Measurements from ENCODE around the gene RFX8.
"Not testable (repeated sequence)": the region's sequence is repeated elsewhere in the genome, so short reads cannot be mapped to it uniquely, and the experiment has no call there.

The RFX8 gene

DNA sequence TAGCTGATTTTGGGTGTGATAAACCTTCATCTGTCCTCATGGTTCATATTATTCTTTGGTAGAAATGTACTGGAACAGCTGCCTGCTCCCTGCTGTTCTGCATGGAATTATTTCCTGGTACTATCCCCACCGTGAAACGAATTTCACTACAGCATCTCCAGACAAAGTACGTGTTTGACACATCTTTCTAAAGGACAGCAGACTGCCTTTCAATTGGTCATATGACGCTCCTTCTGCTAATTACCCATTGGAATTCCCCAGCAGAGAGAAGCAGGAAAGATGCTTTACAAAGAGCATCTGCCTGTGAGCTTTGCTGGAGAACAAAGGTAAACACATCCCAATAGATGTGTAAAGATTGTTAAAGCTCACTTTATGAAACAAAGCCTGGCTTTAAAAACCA, 4.4 kb upstream of the RFX8 start:
- no peak for TF ChIP-seq JUND (IDR thresholded peaks at IDR 0.05; ENCODE audit: low read depth)
- in situ Hi-C loops (cut with HindIII; ENCODE audit: low pct_unique_long_range_greater_than_20kb, low sequenced_read_pairs) = no loop called here
- no peak for DNase-seq (ENCODE audit: low read depth in 1 of 2, low spot score in 1 of 2)

DNA sequence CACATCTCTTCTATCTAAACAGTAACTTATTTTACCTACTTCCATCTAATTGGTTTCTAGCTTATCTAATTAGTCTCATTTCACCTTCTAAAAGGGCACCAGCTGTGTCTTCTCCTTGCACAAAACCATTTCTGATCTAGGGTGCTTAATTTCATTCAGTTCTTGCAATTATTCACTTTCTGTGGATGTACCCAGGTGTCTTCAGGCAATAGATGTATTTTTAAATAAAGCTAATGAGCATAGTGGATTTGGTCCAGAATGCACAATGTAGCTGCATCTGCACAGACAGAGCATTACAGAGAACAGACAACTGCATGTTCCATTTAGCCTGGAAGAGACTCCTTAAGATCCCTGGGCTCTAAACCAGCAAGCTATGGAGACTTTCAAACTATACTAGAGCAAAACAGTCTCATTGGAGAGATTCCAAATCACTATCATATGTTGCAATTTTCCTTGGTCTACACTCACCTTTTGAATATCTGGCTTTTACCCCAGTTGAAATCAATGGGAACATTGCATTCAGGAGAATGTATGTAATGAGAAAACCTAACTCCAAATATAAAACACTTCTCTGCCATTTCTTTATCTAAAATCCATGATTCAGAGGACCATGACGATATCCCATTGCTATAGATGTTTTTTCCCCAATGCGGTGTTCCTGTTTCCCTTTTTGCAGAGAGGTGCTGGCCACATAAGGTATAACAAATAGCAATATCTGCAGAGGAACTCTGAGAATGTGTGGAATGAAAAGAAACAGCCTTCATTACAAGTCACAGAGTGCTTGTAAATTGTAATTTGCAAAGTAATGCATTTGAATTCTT, 3.5 kb upstream of the RFX8 start:
- DNase-seq (ENCODE audit: low read depth in 1 of 2, low spot score in 1 of 2) = no peak
- no peak for TF ChIP-seq JUND (IDR thresholded peaks at IDR 0.05; ENCODE audit: low read depth)
- in situ Hi-C loops (cut with HindIII; ENCODE audit: low pct_unique_long_range_greater_than_20kb, low sequenced_read_pairs) = no loop called here

DNA sequence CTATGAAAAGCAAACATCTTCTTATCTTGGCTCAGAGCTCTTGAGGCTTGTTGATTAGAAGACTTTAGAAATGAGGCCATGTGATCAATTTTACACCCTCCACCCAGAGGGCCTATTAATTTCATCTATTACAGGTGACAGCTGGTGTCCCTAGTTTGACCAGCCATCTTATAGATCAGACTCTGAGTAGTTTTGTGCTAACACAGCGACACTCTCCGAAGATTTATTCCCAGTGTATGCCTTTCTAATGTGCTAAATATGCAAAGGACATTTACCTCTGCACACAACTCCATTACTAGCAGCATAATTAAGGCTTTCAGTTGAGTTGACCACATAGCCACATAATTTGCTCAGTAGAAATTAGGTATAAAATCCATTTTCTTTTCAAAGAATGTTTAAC, 2.6 kb upstream of the RFX8 start:
- in situ Hi-C loops (cut with HindIII; ENCODE audit: low pct_unique_long_range_greater_than_20kb, low sequenced_read_pairs) = no loop called here
- no peak for TF ChIP-seq JUND (IDR thresholded peaks at IDR 0.05; ENCODE audit: low read depth)
- DNase-seq (ENCODE audit: low read depth in 1 of 2, low spot score in 1 of 2) = no peak

DNA sequence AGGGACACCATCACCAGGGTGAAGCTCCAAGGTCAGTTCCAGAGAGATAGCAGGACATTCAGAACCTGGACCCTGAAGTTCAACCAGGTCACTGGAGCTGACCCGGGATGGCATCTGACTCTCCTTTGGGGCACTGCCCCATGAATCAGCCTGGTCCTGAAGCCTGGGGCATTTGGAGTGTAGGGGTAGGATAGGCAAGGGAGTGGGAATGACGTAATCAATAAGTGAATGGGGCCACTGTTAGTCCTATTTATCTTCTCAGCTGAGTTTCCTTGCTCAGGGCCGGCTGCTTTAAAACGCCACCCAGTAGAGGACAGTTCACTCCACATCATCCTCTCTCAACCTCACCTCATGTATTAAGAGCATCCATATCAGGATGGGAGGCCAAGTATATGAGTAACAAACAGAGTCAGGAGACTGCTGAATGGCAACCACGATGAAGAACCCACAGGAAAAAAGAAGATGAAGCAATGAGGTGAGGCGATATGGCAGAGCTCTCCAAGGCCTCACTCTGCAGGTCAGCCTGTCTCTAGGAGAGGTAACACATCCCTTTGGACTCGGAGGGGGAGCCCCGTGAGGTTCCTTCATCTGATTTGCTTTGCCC, 1.8 kb upstream of the RFX8 start:
- in situ Hi-C loops (cut with HindIII; ENCODE audit: low pct_unique_long_range_greater_than_20kb, low sequenced_read_pairs) = no loop called here
- TF ChIP-seq JUND (IDR thresholded peaks at IDR 0.05; ENCODE audit: low read depth) = no peak
- DNase-seq (ENCODE audit: low read depth in 1 of 2, low spot score in 1 of 2) = no peak

DNA sequence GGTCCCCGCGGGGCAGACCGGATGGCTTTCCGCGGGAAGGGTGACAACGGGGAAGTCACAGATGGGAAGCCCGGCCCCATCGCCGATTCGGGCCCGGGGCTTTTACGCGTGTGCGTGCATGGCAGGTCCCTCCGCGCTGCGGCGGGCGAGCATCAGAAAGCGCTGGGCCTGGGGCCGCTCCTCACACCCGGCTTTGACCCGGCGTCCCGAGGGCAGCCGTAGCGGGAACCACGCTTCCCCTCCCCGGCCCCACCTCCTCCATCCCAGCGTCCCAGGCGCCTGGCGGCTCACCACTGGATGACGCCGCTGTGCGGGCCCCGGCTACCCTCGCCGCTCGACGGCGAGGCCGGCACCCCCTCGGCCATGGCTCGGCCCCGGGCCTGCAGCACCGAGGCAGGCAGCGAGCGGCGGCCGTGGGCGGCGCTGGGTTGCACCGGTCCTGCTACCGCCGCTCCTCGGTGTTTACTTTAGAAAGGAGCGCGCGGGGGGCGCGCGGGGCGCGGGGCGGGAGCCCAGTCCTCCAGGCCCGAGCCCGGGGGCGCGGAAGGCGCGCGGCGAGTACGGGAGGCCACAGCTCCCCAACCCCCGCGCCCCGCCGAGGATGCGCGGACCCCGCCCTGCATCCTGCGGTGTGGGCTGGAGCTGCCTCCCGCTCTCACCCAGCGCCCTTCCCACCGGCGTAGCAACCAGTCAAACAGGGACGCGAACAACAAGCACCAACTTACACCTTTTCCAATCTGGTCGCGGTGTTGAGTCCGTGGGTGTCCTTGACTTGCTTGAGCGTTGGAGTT, 806 bp downstream of the RFX8 start:
- no peak for DNase-seq (ENCODE audit: low read depth in 1 of 2, low spot score in 1 of 2)
- in situ Hi-C loops (cut with HindIII; ENCODE audit: low pct_unique_long_range_greater_than_20kb, low sequenced_read_pairs) = no loop called here
- TF ChIP-seq JUND (IDR thresholded peaks at IDR 0.05; ENCODE audit: low read depth) = no peak

DNA sequence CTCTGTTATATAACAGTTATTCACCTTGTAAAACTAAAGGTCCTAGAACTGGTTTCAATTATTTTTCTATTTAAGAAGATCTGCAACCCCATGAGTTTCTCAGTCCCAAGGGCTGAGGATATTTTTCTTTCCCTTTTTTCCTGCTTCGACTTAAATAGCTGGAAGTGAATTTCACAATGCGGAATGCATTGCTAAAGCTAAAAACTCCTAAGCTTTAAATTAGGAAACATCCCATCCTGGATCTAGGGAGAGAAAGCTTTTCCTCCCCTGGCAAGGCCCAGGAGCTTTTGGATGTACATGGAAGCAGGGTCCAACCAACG, 1.4 kb downstream of the RFX8 start:
- DNase-seq (ENCODE audit: low read depth in 1 of 2, low spot score in 1 of 2) = no peak
- in situ Hi-C loops (cut with HindIII; ENCODE audit: low pct_unique_long_range_greater_than_20kb, low sequenced_read_pairs) = no loop called here
- no peak for TF ChIP-seq JUND (IDR thresholded peaks at IDR 0.05; ENCODE audit: low read depth)

DNA sequence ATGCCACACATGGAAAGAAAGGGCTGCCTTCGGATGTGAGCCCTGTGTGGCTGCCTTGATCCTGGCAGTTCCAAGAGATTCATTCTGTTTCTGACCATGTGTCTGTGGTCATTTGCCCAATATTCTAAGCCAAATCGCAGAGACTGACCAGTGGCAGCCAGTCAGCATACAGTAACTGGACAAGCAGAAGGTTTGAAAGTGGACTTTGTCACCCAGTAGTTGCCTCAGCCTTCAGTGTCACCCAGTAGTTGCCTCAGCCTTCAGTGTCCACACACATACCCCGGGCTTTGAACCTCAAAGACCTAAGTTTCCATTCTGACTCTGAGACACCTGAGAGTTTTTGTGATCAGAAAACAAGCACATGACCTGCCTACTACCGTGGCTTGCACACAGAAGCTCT, 5.0 kb downstream of the RFX8 start:
- no peak for DNase-seq (ENCODE audit: low read depth in 1 of 2, low spot score in 1 of 2)
- no peak for TF ChIP-seq JUND (IDR thresholded peaks at IDR 0.05; ENCODE audit: low read depth)
- in situ Hi-C loops (cut with HindIII; ENCODE audit: low pct_unique_long_range_greater_than_20kb, low sequenced_read_pairs) = no loop called here

DNA sequence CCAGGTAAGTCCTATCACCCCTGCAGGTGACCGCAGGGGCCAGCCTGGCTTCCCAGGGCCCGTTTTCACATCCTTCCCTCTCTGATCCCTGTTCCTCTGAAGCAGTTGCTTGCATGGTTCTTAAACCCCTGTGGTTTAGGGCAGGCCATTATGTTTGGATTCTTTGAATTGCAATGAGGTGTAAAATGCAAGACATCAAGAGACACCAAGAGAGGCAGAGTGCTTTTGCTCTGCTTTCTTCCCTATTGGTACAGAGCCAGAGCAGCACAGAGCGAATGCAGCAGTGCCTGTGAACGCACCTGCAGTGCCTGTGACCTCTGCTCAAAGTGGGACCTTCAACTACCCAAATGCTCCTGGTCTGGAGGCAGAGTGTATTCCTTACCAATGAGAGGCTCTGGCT, 7.6 kb downstream of the RFX8 start:
- DNase-seq (ENCODE audit: low read depth in 1 of 2, low spot score in 1 of 2) = no peak
- in situ Hi-C loops (cut with HindIII; ENCODE audit: low pct_unique_long_range_greater_than_20kb, low sequenced_read_pairs) = no loop called here
- no peak for TF ChIP-seq JUND (IDR thresholded peaks at IDR 0.05; ENCODE audit: low read depth)

DNA sequence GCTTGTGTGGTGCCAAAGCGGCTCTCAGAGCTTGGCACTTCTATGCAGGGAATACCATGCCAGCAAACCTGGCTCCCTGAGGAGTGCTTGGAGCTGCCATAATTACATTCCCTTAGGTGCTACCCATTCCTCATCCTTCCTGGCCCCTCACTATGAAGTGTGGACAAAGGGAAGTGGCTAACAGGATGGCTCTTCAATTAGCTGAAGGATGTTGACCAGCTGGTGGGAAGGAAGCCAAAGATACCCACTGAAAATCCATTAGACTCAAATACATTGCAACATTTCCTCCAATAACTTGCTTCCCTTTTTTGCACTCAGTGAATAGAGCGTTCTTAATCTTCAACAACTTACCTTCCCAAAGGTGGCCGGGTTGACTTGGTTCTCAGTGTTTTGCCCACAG, 8.5 kb downstream of the RFX8 start:
- DNase-seq (ENCODE audit: low read depth in 1 of 2, low spot score in 1 of 2) = no peak
- TF ChIP-seq JUND (IDR thresholded peaks at IDR 0.05; ENCODE audit: low read depth) = no peak
- in situ Hi-C loops (cut with HindIII; ENCODE audit: low pct_unique_long_range_greater_than_20kb, low sequenced_read_pairs) = no loop called here

DNA sequence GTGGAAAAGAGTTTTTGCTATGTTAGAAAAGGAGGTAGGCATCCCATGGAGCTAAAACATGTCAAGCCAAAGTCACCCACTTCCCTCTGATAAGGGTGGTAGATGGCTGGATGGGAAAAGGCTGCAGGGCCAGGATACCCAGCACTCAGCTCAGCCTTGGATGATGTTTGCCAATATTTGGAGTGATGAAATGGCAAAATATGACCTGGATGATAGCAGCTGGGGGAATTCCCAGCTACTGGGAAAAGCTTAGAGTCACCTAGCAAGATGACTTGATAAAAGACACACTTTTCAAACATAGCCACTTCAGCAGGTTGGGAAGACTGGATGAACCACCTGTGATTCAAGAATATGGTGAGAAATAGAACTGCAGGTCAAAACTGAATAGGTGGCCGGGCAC, 10.1 kb downstream of the RFX8 start:
- TF ChIP-seq JUND (IDR thresholded peaks at IDR 0.05; ENCODE audit: low read depth) = no peak
- no peak for DNase-seq (ENCODE audit: low read depth in 1 of 2, low spot score in 1 of 2)
- in situ Hi-C loops (cut with HindIII; ENCODE audit: low pct_unique_long_range_greater_than_20kb, low sequenced_read_pairs) = no loop called here

DNA sequence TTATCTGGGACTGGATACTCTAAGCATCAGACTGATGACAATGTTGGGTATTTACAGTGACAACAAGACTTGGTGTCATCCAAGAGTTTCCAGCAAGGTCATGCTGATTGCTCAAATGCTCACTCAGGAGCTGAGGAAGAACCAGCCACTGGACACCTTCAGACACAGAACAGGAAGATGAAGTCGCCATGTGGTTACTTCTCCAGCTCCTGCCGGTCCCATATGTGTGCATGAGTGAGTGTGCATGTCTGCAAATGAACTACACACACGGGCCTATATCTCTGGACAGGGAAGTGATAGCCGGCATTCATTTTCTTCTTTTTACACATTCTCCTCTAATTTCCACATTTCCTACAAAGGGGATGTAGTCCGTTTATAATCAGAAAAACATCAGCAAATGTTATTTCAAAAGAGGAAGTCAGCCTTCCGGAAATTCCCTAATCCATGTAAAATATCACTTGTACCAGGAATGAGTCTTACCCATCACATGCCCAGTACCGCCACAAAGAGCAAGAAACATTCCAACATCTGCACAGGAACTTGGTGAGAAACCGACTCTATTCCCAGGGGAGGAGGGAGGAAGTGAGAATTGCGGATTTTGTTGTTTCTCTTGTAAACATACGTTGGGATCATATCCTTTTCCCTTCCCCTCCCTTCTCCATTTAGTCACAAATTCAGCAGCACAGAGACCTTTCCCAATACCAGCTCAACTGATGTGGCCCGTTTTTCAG, 10.8 kb downstream of the RFX8 start:
- DNase-seq (ENCODE audit: low read depth in 1 of 2, low spot score in 1 of 2) = no peak
- no peak for TF ChIP-seq JUND (IDR thresholded peaks at IDR 0.05; ENCODE audit: low read depth)
- in situ Hi-C loops (cut with HindIII; ENCODE audit: low pct_unique_long_range_greater_than_20kb, low sequenced_read_pairs) = no loop called here

DNA sequence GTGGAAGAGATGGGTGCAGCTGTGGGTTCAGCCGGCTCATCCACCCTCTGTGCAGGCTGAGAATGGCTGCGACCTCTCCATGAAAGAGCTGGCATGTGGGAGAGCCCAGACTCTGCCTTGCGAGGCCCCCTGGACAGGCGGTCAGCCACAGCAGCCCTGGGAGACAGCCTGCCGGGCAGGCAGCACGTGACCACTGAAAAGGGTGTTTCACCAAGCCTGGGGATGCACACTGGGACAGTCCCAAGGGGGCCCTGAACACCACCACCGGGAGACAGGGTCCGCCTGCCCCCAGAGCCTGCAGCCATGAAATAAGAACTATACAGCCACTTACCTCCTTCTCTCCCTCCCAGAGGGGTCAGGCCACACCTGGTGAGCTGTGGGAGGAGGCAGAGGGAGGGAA, 11.5 kb downstream of the RFX8 start:
- DNase-seq (ENCODE audit: low read depth in 1 of 2, low spot score in 1 of 2) = no peak
- in situ Hi-C loops (cut with HindIII; ENCODE audit: low pct_unique_long_range_greater_than_20kb, low sequenced_read_pairs) = no loop called here

DNA sequence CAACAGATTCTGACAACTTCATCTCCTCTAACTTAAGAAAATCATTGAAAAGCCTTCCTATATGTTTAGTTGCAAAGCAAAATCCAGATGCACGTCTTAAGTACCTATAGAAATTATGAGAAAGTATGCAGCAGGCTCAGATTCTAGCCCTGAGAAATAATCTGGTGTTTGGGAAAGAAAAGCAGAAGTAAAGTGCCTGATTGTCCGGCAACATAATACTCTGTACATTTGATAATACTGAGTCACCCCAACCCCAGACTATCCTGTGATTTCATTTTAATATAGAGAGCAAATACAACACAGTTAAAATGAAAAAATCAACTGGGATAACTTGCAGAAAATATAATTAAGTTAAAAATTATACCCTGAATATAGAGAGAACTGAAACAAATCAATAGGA, 13.5 kb downstream of the RFX8 start:
- no peak for TF ChIP-seq JUND (IDR thresholded peaks at IDR 0.05; ENCODE audit: low read depth)
- in situ Hi-C loops (cut with HindIII; ENCODE audit: low pct_unique_long_range_greater_than_20kb, low sequenced_read_pairs) = no loop called here
- no peak for DNase-seq (ENCODE audit: low read depth in 1 of 2, low spot score in 1 of 2)

More for the DNA sequence above, 11.5 kb downstream of the RFX8 start:
- TF ChIP-seq JUND (IDR thresholded peaks at IDR 0.05; ENCODE audit: low read depth) = no peak

DNA sequence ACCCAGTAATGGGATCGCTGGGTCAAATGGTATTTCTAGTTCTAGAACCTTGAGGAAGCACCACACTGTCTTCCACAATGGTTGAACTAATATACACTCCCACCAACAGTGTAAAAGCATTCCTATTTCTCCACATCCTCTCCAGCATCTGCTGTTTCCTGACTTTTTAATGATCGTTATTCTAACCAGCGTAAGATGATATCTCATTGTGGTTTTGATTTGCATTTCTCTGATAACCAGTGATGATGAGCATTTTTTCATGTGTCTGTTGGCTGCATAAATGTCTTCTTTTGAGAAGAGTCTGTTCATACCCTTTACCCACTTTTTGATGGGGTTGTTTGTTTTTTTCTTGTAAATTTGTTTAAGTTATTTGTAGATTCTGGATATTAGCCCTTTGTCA, 20.5 kb downstream of the RFX8 start:
- in situ Hi-C loops (cut with HindIII; ENCODE audit: low pct_unique_long_range_greater_than_20kb, low sequenced_read_pairs); DNase-seq (ENCODE audit: low read depth in 1 of 2, low spot score in 1 of 2): not testable (repeated sequence)
